IPS DF 4.7 (cell line): ENCODE results near the gene PRIMA1.

Source experiments
- DNase-seq: peaks from one replicate; pipeline ENCODE4 v3.0.0-alpha.2; 2013; ENCODE audit warnings: low spot score; ENCODE audit errors: extremely low read depth

The PRIMA1 gene

GRCh38 chr14:93757206-93757605 lies 31.1 kb downstream of the PRIMA1 start:
- DNase-seq: no peak

- no peak for DNase-seq
These were observed 34.6 kb downstream of the PRIMA1 start for GRCh38 chr14:93753647-93754046.

- no peak for DNase-seq
These were observed 35.2 kb downstream of the PRIMA1 start for GRCh38 chr14:93752980-93753561.

GRCh38 chr14:93751946-93752655 lies 36.2 kb downstream of the PRIMA1 start:
- no peak for DNase-seq

DNA sequence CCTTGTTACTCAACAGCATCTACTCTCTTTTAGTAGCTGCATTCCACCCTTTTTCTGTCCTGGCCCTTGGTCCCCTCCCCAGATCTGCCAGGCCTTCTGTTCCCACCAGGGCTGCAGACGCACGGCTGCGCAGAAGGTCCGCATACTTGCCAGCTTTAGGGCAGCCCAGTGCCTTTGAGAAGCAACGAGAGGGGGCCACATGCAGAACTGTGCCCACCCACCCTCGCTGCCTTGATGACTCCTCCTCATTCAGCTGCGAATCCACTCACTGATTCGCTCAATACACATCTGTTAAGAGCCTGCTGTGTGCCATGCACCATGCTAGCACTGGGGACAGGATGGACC lies 39.2 kb downstream of the PRIMA1 start:
- DNase-seq: no peak

DNA sequence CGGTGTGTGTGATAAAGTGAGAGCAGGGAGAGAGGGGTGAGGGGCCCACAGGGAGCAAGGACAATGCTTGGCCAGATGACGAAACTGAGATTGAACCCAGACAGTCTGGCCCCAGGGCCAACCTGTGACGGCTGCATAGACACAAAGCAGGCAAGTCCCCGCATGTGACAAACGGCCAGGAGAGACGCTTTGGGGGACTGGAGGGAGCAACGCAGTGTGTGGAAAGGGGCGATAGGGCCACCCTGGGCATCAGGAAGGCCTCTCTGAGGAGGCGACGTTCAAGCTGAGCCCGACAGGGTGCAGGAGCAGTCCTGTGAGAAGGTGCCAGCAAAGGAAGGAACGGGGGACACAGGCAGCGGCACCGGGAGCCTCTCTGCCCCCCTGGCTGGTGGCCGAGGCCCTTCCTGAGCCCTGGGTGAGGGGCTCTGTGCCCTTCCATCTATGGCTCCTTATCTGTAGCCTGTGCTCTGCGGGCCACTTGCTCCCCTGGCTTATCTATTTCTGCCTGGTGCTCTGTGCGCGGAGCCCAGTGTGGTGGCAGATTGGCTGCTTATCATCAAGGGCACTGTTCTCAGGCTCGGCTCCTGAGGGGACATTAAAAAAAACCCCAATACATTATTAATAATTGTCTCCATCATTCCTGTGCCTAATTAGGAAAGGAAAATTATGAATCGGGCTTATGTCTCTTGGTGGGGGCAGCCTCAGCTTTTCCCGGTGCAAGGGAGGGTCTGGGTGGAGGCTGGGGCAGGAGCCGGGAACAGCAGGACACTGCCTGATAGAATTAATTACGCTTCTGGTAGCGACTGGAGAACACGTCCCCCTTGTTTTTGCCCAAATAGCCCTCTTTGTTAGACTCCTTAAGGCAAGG lies 39.8 kb downstream of the PRIMA1 start:
- no peak for DNase-seq

- DNase-seq: no peak
These were observed 40.7 kb downstream of the PRIMA1 start for GRCh38 chr14:93747560-93747959.

GRCh38 chr14:93747102-93747501 lies 41.2 kb downstream of the PRIMA1 start:
- DNase-seq: no peak

- DNase-seq: no peak
These were observed 42.5 kb downstream of the PRIMA1 start for GRCh38 chr14:93745603-93746273.

DNA sequence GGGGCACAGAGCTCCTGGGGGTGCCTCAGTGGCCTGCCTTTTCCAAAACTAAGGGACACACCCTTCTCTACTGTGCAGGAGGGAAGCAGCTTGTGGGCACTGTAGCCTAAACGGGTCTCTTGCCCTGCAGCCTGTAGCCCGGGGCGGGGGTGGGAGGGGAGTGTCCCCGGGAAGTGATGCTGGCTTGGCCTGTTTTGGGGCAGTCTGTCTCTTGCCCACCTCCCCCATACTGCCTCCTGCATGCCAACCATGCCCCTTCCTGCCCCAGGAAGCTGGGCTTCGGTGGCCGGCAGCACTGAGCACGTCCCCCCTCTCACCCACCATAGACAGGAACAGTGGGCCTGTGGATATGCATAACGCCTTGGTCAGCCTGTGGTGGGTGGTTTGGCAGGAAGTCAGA lies 43.4 kb downstream of the PRIMA1 start:
- DNase-seq: no peak

DNA sequence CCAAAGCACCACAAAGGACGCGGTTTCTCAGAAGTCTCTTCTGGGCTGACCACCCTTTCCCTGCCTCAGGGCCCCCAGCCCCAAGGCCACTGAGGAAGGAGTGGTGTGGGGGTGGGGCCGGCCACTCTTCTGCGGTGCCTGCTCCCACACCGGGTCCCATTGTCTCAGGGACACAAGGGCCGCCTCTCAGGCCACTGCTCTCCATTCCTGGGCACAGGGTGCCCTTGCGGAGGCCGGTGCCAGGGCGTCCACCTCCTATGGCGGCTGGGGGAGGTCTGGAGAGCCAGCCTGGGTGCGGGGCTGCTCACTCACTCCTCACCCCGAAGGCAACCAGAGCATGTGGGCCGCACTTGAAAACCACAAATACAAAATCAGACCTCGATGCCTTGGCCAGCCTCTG lies 44.1 kb downstream of the PRIMA1 start:
- DNase-seq: no peak

DNA sequence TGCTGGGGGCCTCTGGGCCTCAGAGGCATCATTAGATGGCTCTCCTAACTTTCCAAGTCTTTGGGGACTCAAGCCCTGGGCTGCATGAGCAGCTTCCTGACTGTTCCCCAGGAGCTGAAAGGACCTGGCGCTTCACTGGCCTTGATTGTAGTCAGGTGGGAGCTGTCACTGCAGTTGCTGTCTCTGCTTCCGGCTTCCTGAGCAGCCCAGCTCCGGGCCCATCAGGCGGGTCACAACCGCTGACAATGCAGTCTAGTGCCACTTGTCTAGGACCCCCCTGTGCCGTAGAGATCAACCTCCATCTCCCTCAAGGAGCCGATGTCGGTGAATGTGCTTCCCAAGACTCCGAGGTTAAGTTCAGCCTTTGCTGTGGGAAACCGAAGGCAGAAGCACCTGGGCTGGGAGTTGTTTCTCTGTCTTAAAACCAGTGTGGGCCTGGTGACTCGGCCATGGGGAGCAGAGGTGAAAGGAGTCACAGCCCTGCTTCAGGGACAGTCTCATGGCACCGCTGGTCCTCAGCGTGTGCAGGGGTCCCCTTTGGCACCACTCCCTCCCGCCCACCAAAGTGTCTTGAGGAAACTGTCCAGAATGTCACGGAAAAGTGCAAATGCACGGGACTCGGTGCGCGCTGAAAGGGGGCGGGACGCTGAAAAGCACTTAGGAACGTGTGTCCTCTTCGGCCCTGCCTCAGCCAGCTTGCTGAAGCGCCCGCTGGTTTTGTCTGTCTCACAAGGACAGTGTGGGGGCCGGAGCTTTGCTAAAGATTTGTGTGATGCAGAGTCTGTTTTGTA lies 44.8 kb downstream of the PRIMA1 start:
- no peak for DNase-seq

DNA sequence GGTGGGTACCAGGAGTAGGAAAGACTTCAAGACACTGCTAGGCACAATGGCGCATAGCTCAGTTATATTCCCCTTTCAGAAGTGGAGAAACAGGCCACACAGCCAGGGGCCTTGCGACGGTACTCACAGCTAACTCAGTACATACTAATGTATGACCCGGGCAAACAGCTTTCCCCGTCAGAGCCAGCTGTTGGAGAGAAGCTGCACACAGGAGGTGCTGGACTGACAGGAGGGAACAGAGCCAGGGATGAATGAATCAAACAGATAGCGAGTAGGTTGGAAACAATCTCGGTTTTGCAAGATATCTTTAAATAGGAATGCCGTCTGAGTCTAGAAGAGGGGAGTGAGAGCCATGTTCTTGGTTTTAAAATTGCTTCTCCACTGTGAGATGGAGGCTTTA lies 45.5 kb downstream of the PRIMA1 start:
- DNase-seq: no peak

- DNase-seq: no peak
These were observed 46.6 kb downstream of the PRIMA1 start for GRCh38 chr14:93741556-93742230.

- DNase-seq: no peak
These were observed 50.7 kb downstream of the PRIMA1 start for GRCh38 chr14:93737634-93738033.

- no peak for DNase-seq
These were observed 51.8 kb downstream of the PRIMA1 start for GRCh38 chr14:93736378-93737014.

DNA sequence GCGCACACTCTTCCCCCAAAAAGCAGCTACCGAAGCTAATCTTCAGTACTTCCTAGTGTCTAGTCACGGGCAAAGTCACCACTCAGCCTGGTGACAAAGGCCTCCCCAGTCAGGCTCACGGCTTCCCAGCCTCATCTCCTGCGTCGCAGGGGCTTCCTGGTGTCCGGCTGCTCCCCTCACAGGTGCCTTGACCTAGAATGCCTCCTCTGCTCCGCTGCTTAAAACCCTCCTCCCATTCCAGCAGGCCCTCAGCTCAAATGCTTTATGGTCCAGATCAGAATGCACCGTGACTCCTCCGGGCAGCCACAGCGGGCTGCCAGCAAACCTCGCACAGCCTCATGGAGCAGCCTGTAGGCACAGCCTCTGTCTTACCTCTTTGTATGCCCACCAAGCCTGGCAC lies 53.1 kb downstream of the PRIMA1 start:
- no peak for DNase-seq

DNA sequence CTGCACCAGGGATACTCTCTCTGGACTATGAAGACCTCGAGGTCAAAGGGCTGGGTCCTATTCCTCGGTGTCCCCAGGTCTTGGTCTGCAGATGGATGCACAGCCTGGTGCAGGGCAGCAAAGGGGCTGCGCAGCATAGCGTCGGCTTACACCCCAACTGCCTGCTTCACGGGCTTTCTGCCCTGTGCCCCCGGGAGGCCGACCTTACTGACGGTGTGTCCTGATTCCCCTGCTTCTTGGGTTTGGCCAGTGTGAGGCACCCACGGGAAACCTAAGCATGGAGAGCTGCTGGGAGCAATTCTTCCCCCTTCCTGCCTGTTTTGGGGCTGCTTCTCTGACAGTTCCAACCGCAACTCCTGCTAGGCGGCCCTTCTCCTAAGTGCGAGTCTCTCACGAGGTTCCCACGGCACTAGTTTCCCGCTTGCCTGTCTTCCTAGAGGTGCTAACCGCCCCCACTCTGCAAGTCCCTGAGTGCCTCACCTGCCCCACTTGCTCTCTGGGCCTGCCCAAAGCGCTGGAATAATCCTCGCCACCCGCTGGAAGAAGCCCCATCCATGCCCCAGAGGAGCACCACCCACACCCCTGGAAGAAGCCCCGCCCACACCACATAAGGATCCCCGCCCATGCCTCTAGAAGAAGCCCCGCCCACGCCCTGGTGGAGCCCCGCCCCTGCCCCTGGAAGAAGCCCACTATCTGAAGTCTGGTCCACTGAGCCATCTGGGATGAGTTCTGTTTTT lies 54.0 kb downstream of the PRIMA1 start:
- no peak for DNase-seq

GRCh38 chr14:93733631-93734030 lies 54.7 kb downstream of the PRIMA1 start:
- no peak for DNase-seq
